ENCODE data around the gene NEUROG1.

NEUROG1 gene, protein sequence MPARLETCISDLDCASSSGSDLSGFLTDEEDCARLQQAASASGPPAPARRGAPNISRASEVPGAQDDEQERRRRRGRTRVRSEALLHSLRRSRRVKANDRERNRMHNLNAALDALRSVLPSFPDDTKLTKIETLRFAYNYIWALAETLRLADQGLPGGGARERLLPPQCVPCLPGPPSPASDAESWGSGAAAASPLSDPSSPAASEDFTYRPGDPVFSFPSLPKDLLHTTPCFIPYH

GRCh38 chr5:135535820-135536801 lies at the start of gene NEUROG1:
TSS of gene NEUROG1 (minus strand) at chr5:135535964. CDS start at chr5:135535690, 274 bp downstream.
- no peak for DNase-seq

- DNase-seq, result no peak
These were observed 49.2 kb upstream of the NEUROG1 start for GRCh38 chr5:135584918-135585317.

- DNase-seq, result no peak
These were observed 48.5 kb upstream of the NEUROG1 start for GRCh38 chr5:135584276-135584675.

GRCh38 chr5:135582099-135582781 lies 46.5 kb upstream of the NEUROG1 start:
- DNase-seq, result no peak

DNA sequence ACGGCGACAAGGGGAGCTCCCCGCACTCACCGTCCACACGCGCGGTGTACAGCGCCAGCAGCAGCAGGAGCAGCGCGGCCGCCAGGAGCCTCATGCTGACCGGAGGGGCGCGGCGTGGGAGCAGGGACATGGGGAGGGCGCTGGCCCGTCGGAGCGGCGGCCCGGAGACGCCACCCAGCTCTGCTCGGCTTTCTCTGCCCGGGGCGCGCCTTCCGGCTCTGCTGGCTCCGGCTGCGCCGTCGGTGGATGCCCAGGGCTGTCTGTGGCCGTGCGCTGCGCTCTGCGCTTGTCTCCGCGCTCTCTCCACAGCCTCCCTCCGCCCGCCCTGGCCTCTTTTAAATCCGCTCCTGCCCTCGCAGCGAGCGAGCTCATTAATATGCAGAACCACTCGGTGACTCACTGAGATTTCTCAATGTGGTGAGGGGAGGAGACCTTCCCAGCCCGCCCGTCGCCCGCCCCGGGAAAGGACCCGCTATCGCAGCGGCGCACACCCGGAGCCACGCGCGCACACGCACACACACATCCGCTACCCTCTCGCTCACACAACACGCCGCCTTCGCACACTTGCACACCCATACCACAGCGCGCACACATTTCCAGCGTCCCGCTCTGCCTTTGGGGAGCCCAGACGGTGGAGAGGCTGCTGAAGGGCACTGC lies 43.0 kb upstream of the NEUROG1 start, which contains the start of gene CXCL14:
TSS of gene CXCL14 (minus strand) at position 307 of the 657 bp plus-strand sequence. CDS start at position 94, 213 bp downstream.
- peak; percentile 63 to 66 for DNase-seq

DNA sequence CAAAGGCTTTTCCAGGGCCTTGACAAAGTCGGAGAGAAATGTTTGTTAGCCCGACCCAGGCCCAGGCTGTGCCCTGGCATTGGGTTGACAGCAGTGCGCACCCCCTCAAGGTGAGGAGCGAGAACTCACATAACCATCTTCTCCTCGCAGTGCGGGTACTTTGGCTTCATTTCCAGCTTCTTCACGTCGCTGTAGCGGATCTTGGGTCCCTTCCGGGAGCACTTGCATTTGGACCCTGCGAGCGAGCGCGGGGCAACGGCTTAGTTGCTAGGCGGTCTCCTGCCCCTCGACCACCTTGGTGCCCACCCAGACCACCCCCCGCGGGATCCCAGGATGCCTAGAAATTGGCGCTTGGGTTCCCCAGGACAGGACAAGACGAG lies 42.5 kb upstream of the NEUROG1 start:
- DNase-seq, result no peak

- DNase-seq, result no peak
These were observed 41.7 kb upstream of the NEUROG1 start for GRCh38 chr5:135577421-135577820.

DNA sequence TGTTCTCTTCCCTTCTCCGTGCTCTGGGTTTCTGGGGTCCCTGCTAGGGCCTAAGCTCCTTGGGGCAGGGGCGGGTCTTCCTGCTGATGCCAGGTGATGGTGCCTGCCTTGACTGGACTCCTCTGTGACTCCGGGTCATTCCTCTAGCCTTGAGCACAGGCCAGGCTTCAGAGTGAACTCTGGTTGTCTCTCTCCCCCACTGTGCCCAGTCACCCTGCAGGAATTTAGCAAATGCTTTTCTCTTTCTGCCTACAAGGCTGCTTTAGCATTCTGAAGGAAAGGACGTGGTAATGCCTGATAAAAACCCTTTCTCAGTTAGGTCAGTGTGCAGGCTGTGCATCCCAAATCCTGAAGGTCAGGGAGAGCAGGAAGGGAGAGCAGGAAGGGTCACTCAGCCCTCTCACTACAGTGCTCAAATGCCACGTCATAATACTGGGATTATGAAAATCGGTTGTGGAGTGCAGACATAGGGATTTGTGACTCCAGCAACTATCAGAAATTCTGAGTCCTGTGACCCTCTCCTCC lies 40.4 kb upstream of the NEUROG1 start:
- no peak for DNase-seq

DNA sequence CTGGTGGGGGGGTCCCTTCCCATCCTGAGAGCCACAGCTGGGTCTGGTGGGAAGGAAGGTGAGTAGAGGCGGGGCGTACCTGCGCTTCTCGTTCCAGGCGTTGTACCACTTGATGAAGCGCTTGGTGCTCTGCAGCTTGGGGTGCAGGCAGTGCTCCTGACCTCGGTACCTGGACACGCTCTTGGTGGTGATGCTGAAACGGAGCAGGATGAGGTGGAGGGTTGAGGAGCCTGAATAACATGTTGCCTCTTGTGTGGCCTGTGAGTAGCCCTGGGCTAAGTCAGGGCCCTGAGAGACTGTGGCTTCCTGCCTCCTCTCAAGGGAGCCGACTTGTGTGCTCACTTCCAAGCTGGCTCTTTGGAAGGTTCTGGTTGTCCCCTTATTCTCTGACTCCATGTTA lies 38.7 kb upstream of the NEUROG1 start:
- DNase-seq, result no peak

DNA sequence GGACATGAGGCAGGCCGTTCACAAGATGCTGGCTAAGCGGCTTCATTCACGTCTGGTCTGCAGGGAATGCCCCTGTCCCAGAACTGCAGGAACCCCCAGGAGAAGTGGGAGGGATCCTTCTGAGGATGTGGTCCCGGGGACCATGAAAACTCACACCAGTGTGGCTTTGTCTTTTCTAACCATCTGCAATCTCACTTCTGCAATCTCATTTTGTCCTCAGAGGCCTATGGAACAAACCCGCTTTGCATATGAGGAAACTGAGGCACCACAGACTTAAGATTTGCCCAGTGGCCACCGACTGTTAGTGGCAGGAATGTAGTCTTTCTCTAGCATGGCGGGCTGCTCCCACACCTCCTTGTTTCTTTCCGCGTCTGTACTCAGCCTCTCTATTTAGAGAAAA lies 36.1 kb upstream of the NEUROG1 start:
- DNase-seq, result no peak

- DNase-seq, result no peak
These were observed 35.4 kb upstream of the NEUROG1 start for GRCh38 chr5:135571066-135571609.

GRCh38 chr5:135570453-135570764 lies 34.6 kb upstream of the NEUROG1 start:
- DNase-seq, result no peak

- DNase-seq, result peak in 1 of 2 donors; percentile 40
These were observed 34.1 kb upstream of the NEUROG1 start for GRCh38 chr5:135569755-135570452.

DNA sequence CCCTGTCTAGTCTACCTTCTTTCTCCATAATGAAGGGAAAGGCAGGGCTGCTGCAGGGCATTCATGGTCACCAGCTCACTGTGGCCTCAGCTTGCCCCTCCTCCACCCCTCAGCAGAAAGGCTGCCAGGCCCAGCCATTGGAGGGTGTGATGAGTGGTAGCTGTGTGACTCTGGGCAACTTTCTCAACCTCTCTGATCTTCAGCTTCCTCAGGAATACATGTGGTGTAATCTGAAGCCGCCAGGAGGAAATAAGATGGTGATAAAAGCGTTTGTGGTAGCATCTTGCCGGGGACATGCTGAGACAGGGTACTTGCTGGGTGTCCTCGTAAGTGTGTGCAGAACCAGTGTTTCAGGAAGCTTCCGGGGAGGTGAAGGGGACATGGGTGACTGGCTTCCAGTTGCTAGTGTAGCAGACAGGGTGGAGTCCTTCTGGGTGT lies 33.2 kb upstream of the NEUROG1 start:
- DNase-seq, result no peak

DNA sequence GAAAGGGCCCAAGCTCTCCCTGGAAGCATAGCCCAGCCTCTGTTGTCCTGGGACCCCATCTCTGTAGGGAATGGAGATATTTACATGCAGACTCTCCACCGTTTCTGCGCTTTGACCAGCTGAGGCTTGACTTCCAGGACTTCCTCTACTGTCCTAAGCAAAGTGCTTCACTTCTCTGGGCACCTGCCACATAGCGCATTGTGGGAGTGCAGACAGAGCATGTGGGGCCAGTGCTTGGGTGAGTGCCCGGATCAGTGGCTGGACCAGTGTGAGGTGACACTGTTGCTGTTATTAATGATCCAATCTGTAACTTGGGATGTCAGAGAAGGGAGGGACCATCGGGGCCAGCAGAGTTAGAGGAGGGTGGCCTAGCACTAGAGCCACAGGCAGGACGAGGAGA lies 32.5 kb upstream of the NEUROG1 start:
- DNase-seq, result no peak

- DNase-seq, result no peak
These were observed 31.9 kb upstream of the NEUROG1 start for GRCh38 chr5:135567661-135568060.

GRCh38 chr5:135566422-135567400 lies 30.9 kb upstream of the NEUROG1 start:
- no peak for DNase-seq

DNA sequence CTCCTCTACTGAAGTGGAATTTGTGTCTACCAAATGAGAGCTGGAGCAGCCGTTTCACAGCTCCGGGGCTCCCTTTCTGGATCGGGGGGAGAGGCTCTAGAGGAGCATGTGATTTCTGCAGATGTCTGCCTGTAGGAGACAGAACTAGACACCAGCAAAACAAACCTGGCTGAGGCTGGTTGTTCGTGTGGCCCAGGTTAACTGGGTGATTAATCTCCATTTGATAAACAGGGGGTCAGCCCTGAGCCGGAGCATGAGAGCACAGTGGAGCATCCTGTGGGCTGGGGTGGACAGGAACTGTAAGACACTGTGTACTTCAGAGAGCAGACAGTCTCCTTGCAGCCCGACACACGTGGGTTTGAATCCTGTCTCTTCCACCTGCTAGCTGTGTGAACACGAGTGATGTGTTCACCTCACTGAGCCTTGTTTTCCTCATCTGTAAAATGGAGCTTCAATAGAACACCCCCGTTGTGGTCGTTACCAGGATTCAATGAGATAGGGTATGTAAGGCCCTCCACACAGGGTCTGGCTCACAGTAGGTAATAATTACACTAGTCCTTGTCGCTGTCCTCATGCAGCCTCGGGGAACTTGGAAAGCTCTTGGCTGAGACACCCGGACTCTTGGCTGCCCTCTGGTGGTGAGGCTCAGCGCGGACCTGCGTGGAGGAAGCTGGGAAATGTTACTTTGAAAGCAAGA lies 30.1 kb upstream of the NEUROG1 start:
- DNase-seq, result peak; percentile 41 to 90

- no peak for DNase-seq
These were observed 29.5 kb upstream of the NEUROG1 start for GRCh38 chr5:135565266-135565665.

DNA sequence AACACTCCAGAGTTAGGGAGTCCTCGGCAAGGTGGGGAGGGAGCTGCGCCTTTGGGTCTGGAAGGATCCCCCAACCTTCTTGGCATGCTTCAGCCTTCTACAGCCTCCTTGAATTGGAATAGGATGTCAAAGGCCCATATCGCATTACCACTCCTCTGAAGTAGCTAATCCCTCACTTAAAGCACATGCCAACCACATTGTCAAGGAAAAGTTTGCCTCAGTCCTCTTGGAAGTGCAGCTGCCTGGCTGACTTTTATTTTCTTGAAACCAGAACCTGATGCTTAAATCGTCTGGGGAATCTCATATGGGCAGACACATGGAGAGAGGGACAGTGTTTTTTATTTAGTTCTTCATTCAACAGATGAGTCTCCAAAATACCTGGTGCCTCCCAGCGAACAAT lies 28.6 kb upstream of the NEUROG1 start:
- DNase-seq, result no peak
